Neuronal stem cell (in vitro differentiated cells): ENCODE data around the gene DLG2.
"Not testable (repeated sequence)": the region's sequence is repeated elsewhere in the genome, so short reads cannot be mapped to it uniquely, and the experiment has no call there.

Source experiments
- DNase-seq: peaks from one replicate; pipeline ENCODE4 v3.0.0-alpha.2; 2013; ENCODE audit warnings: low spot score
- H2AFZ ChIP-seq: one replicate; pipeline ENCODE4 v1.6.1; 2013; ENCODE audit warnings: mild to moderate bottlenecking, low read length, inconsistent platforms
- H2AK5ac ChIP-seq: 2 replicates; pipeline ENCODE4 v1.6.1; 2013; ENCODE audit warnings: low read depth, mild to moderate bottlenecking, inconsistent platforms, low read length, moderate library complexity, mixed read lengths
- H2BK120ac ChIP-seq: 2 replicates; pipeline ENCODE4 v1.6.1; 2013; ENCODE audit warnings: low read depth, mild to moderate bottlenecking, inconsistent platforms, low read length, moderate library complexity, mixed read lengths
- H2BK12ac ChIP-seq: one replicate; pipeline ENCODE4 v1.6.1; 2013; ENCODE audit warnings: low read length, inconsistent platforms
- H2BK15ac ChIP-seq: 2 replicates; pipeline ENCODE4 v1.6.1; 2013; ENCODE audit warnings: mild to moderate bottlenecking, low read length, inconsistent platforms, mixed read lengths
- H2BK5ac ChIP-seq: one replicate; pipeline ENCODE4 v1.6.1; 2013; ENCODE audit warnings: inconsistent platforms, mild to moderate bottlenecking, low read length, moderate library complexity
- H3K14ac ChIP-seq: one replicate; pipeline ENCODE4 v1.6.1; 2013; ENCODE audit warnings: low read length, inconsistent platforms
- H3K18ac ChIP-seq: 2 replicates; pipeline ENCODE4 v1.6.1; 2013; ENCODE audit warnings: low read length, inconsistent platforms
- H3K23ac ChIP-seq: 2 replicates; pipeline ENCODE4 v1.6.1; 2013; ENCODE audit warnings: low read depth, mild to moderate bottlenecking, mixed read lengths, low read length, inconsistent platforms; ENCODE audit not compliant: poor library complexity
- H3K27ac ChIP-seq: replicated peaks from 3 replicates; pipeline ENCODE4 v1.5.1; 2013; ENCODE audit warnings: low read length, inconsistent platforms
- H3K27me3 ChIP-seq, 3 experiments: 2 replicates each; pipeline ENCODE4 v1.6.1; 2013; ENCODE audit warnings: low read length in 3 of 3, mild to moderate bottlenecking in 2 of 3, inconsistent platforms in 1 of 3, low read depth in 1 of 3, mixed read lengths in 1 of 3, moderate library complexity in 1 of 3; ENCODE audit not compliant: control insufficient read depth in 3 of 3, insufficient read depth in 3 of 3
- H3K36me3 ChIP-seq, 2 donors: replicated peaks in 1 of 2; 2 replicates each; pipeline ENCODE4 v1.6.1; 2013; ENCODE audit warnings: low read length in 2 of 2; ENCODE audit not compliant: control insufficient read depth in 2 of 2, insufficient read depth in 2 of 2
- H3K4ac ChIP-seq: 2 replicates; pipeline ENCODE4 v1.6.1; 2013; ENCODE audit warnings: inconsistent platforms, mild to moderate bottlenecking, low read length, moderate library complexity
- H3K4me1 ChIP-seq, 2 donors: 1 replicate in 1 of 2; 2 replicates in 1 of 2; pipeline ENCODE4 v1.6.1; 2013; ENCODE audit warnings: low read length in 2 of 2, low read depth in 1 of 2; ENCODE audit not compliant: control insufficient read depth in 2 of 2, insufficient read depth in 1 of 2
- H3K4me2 ChIP-seq: one replicate; pipeline ENCODE4 v1.6.1; 2013; ENCODE audit warnings: mild to moderate bottlenecking, low read length, inconsistent platforms; ENCODE audit not compliant: insufficient read depth, poor library complexity, severe bottlenecking
- H3K4me3 ChIP-seq, 2 donors: 2 replicates each; pipeline ENCODE4 v1.5.1; 2013; ENCODE audit warnings: low read length in 2 of 2, mild to moderate bottlenecking in 2 of 2, inconsistent platforms in 1 of 2, moderate library complexity in 1 of 2
- H3K79me1 ChIP-seq: one replicate; pipeline ENCODE4 v1.6.1; 2013; ENCODE audit warnings: low read depth, mild to moderate bottlenecking, inconsistent platforms, low read length, moderate library complexity
- H3K9ac ChIP-seq: one replicate; pipeline ENCODE4 v1.6.1; 2013; ENCODE audit warnings: mild to moderate bottlenecking, low read depth, low read length, inconsistent platforms; ENCODE audit not compliant: poor library complexity
- H3K9me3 ChIP-seq, 2 donors: replicated peaks in 1 of 2; 2 replicates each; pipeline versions ENCODE3 to v1.6.1; 2013; ENCODE audit warnings: low read length in 2 of 2, mild to moderate bottlenecking in 2 of 2, inconsistent platforms in 1 of 2, low read depth in 1 of 2, mixed read lengths in 1 of 2, moderate library complexity in 1 of 2; ENCODE audit not compliant: control insufficient read depth in 2 of 2, insufficient read depth in 1 of 2
- H4K8ac ChIP-seq: one replicate; pipeline ENCODE4 v1.6.1; 2013; ENCODE audit warnings: low read depth, mild to moderate bottlenecking, inconsistent platforms, low read length, moderate library complexity
- H4K91ac ChIP-seq: one replicate; pipeline ENCODE4 v1.6.1; 2013; ENCODE audit warnings: low read length, low read depth, mild to moderate bottlenecking, inconsistent platforms; ENCODE audit not compliant: poor library complexity
- WGBS, 2 donors: extraction: QIAGEN DNeasy Blood & Tissue Kit; methylation state at CpG; one replicate each; pipeline ENCODE4 v1.1.7; 2013; ENCODE audit warnings: missing lambda C conversion rate in 2 of 2, mixed read lengths in 1 of 2; ENCODE audit not compliant: insufficient read length in 2 of 2, insufficient replicate concordance in 1 of 2; ENCODE audit errors: extremely low coverage in 2 of 2; 5-methylcytosine and 5-hydroxymethylcytosine counted together

Gene DLG2

GRCh38 chr11:84310268-84310667, 1316.9 kb downstream of the DLG2 start:
- no peaks in the 10 kb centered on the region for H3K79me1 ChIP-seq
- H3K4me3 ChIP-seq: no peak overlapping the region
- no peak overlapping the region for H4K91ac ChIP-seq
- no peak overlapping the region for H4K8ac ChIP-seq
- WGBS, 2 donors: no CpG with 5 or more reads among the region's 1 CpG
- H3K27me3 ChIP-seq: no peaks in the 10 kb centered on the region
- no peak overlapping the region for H3K18ac ChIP-seq
- H2AK5ac ChIP-seq: no peak overlapping the region
- H2BK12ac ChIP-seq: no peak overlapping the region
- no peaks in the 10 kb centered on the region for H3K4me1 ChIP-seq
- no peak overlapping the region for H3K9ac ChIP-seq
- H3K4me2 ChIP-seq: no peak overlapping the region
- no peak overlapping the region for H2BK5ac ChIP-seq
- no peak overlapping the region for H3K23ac ChIP-seq
- no peak overlapping the region for H3K14ac ChIP-seq
- no peak overlapping the region for H2BK15ac ChIP-seq
- DNase-seq: no peak
- no peak overlapping the region for H2AFZ ChIP-seq
- no peak overlapping the region for H3K27ac ChIP-seq
- H3K9me3 ChIP-seq: no peaks in the 10 kb centered on the region
- no peak overlapping the region for H2BK120ac ChIP-seq
- H3K4ac ChIP-seq: no peak overlapping the region
- no peaks in the 10 kb centered on the region for H3K36me3 ChIP-seq

- H3K9ac ChIP-seq, H3K14ac ChIP-seq, H2AFZ ChIP-seq, H3K27me3 ChIP-seq, H3K79me1 ChIP-seq, H2BK12ac ChIP-seq, H3K18ac ChIP-seq, H2BK120ac ChIP-seq, H3K4me1 ChIP-seq, H2BK15ac ChIP-seq, DNase-seq, H3K9me3 ChIP-seq, H4K8ac ChIP-seq, H2BK5ac ChIP-seq, H2AK5ac ChIP-seq, H3K23ac ChIP-seq, H3K4ac ChIP-seq, H3K27ac ChIP-seq, H4K91ac ChIP-seq, H3K4me2 ChIP-seq, H3K4me3 ChIP-seq, H3K36me3 ChIP-seq: not testable (repeated sequence)
- no CpG with 5 or more reads among the region's 33 CpGs for WGBS, 2 donors
These were observed 1318.7 kb downstream of the DLG2 start for GRCh38 chr11:84308491-84308890.

- no peak overlapping the region for H3K4me2 ChIP-seq
- H3K4ac ChIP-seq: no peak overlapping the region
- no peaks in the 10 kb centered on the region for H3K4me1 ChIP-seq
- H3K27me3 ChIP-seq: no peaks in the 10 kb centered on the region
- no peak overlapping the region for H2BK120ac ChIP-seq
- H2AK5ac ChIP-seq: no peak overlapping the region
- no peak for DNase-seq
- H3K9ac ChIP-seq: no peak overlapping the region
- H3K36me3 ChIP-seq: no peaks in the 10 kb centered on the region
- H3K23ac ChIP-seq: no peak overlapping the region
- H3K4me3 ChIP-seq: no peak overlapping the region
- no peak overlapping the region for H4K91ac ChIP-seq
- H3K27ac ChIP-seq: no peak overlapping the region
- H4K8ac ChIP-seq: no peak overlapping the region
- no peaks in the 10 kb centered on the region for H3K9me3 ChIP-seq
- H2BK12ac ChIP-seq: no peak overlapping the region
- no CpG with 5 or more reads among the region's 1 CpG for WGBS, 2 donors
- no peaks in the 10 kb centered on the region for H3K79me1 ChIP-seq
- H2AFZ ChIP-seq: no peak overlapping the region
- H2BK15ac ChIP-seq: no peak overlapping the region
- no peak overlapping the region for H3K18ac ChIP-seq
- H3K14ac ChIP-seq: no peak overlapping the region
- H2BK5ac ChIP-seq: no peak overlapping the region
These were observed 1327.1 kb downstream of the DLG2 start for GRCh38 chr11:84300092-84300491.

- no peak overlapping the region for H3K18ac ChIP-seq
- H2BK120ac ChIP-seq: no peak overlapping the region
These were observed 1329.6 kb downstream of the DLG2 start for GRCh38 chr11:84297570-84297969.

More at GRCh38 chr11:84297570-84297969, 1329.6 kb downstream of the DLG2 start:
- Histone ChIP-seq H3K9me3 (no peaks in the 10 kb centered on the region), H3K9ac (no peak overlapping the region), H2BK15ac (no peak overlapping the region), H2BK12ac (no peak overlapping the region), H4K8ac (no peak overlapping the region), H3K4ac (no peak overlapping the region), H3K27me3 (no peaks in the 10 kb centered on the region), H3K23ac (no peak overlapping the region), H3K4me3 (no peak overlapping the region), H3K36me3 (no peaks in the 10 kb centered on the region), H3K4me2 (no peak overlapping the region), H3K27ac (no peak overlapping the region), H2AFZ (no peak overlapping the region), H4K91ac (no peak overlapping the region), H3K79me1 (no peaks in the 10 kb centered on the region), H2AK5ac (no peak overlapping the region), H3K4me1 (no peaks in the 10 kb centered on the region), H2BK5ac (no peak overlapping the region), H3K14ac (no peak overlapping the region)
- WGBS, 2 donors: no CpG with 5 or more reads among the region's 2 CpGs
- no peak for DNase-seq
